HG03097 (cell line): ENCODE data around the gene RAB11FIP2.
"Not testable (repeated sequence)": the region's sequence is repeated elsewhere in the genome, so short reads cannot be mapped to it uniquely, and the experiment has no call there.

Experiments used
- ATAC-seq: cut with Tn5 transposase; IDR thresholded peaks from one replicate; pipeline ENCODE4 v1.9.1; 2021; ENCODE audit not compliant: unreplicated experiment, low FRiP score

The RAB11FIP2 gene, protein sequence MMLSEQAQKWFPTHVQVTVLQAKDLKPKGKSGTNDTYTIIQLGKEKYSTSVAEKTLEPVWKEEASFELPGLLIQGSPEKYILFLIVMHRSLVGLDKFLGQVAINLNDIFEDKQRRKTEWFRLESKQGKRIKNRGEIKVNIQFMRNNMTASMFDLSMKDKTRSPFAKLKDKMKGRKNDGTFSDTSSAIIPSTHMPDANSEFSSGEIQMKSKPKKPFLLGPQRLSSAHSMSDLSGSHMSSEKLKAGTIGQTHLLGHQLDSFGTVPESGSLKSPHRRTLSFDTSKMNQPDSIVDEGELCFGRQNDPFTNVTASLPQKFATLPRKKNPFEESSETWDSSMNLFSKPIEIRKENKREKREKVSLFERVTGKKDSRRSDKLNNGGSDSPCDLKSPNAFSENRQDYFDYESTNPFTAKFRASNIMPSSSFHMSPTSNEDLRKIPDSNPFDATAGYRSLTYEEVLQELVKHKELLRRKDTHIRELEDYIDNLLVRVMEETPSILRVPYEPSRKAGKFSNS

GRCh38 chr10:118046395-118047156, at the start of gene RAB11FIP2:
Gene RAB11FIP2 (minus strand): TSS chr10:118046941. CDS start chr10:118046163, 778 bp downstream.
- peak; percentile 96 for ATAC-seq

DNA sequence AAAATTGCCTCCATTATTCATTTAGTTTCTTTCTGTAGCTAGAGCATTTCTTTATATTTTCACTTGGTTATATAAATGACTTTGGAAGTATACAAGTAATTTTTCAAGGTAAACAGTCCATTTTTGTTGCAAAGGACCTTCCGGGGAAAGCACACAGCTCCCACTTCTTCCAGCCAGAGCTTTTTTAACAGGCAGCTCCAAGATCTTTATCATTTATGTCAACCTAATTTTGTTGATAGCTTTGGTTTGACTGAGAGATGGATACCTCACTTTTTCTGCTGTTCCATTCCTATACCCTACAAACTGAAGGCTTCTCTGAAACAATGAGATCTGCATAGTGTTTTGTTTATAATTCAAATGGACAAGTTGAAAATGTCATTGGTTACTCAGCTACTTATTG, 49.3 kb upstream of the RAB11FIP2 start:
- ATAC-seq: no peak

GRCh38 chr10:118092209-118092608, 45.5 kb upstream of the RAB11FIP2 start:
- no peak for ATAC-seq

- ATAC-seq: no peak
Measured at GRCh38 chr10:118080817-118081216, 34.1 kb upstream of the RAB11FIP2 start.

DNA sequence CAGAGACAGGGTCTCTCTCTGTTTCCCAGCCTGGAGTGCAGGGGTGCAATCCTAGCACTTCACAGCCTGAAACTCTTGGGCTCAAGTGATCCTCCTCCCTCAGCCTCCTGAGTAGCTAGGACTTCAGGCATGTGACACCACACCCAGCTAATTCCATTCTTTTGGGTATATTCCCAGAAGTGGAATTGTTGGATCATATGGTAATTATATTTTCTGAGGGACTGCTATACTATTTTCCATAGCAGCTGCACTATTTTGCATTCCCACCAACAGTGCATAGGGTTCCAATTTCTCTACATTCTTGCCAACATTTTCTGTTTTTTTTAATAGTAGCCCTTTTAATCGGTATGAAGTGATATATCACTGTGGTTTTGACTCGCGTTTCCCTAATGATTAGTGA, 30.0 kb upstream of the RAB11FIP2 start:
- no peak for ATAC-seq

DNA sequence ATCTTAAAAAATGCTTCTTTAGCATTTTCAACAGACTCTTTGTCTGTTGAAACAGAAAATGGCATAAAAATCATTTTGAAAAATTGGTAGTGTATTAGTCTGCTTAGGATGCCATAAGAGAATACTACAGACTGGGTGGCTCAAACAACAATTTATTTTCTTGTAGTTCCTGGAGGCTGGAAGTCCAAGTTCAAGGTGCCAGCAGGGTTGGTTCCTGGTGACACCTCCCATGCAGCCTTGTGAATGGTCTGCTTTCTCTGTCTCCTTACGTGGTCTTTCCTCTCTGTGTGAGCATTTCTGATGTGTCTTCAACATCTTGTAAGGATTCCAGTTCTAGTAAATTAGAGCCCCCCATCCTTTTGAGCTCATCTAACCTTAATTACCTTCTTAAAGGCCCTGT, 26.1 kb upstream of the RAB11FIP2 start:
- ATAC-seq: no peak

GRCh38 chr10:118067389-118067788, 20.6 kb upstream of the RAB11FIP2 start:
- ATAC-seq: not testable (repeated sequence)

- no peak for ATAC-seq
Measured at GRCh38 chr10:118062798-118063238, 16.1 kb upstream of the RAB11FIP2 start.

GRCh38 chr10:118058371-118058770, 11.6 kb upstream of the RAB11FIP2 start:
- ATAC-seq: no peak

- ATAC-seq: no peak
Measured at GRCh38 chr10:118057361-118057760, 10.6 kb upstream of the RAB11FIP2 start.

GRCh38 chr10:118054383-118054782, 7.6 kb upstream of the RAB11FIP2 start:
- ATAC-seq: no peak

- no peak for ATAC-seq
Measured at GRCh38 chr10:118052816-118053215, 6.1 kb upstream of the RAB11FIP2 start.

- ATAC-seq: no peak
Measured at GRCh38 chr10:118047880-118048279, 1.1 kb upstream of the RAB11FIP2 start.

GRCh38 chr10:118047157-118047719, 497 bp upstream of the RAB11FIP2 start:
- ATAC-seq: no peak

DNA sequence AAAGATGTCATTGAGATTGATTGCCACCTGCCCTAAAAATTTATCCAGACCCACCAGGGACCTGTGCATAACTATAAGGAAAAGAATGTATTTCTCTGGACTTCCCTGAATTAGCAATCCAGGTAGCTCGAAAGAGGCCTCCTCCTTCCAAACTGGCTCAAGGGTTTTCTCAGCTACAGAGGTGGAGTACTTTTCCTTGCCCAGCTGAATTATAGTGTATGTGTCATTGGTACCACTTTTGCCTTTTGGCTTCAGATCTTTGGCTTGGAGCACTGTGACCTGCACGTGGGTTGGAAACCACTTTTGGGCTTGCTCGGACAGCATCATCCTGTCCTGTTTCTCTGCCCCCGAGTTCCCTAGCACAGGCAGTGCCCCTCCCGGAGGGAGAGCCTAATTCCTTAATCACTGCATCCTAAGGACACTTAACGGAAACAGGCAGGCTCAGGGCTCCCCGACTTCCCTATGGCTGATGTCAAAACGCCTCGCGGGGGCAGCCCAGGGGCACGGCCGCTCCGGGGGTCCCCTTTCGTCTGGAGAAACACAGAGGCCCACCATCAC, 825 bp downstream of the RAB11FIP2 start:
- peak; percentile 20 for ATAC-seq

DNA sequence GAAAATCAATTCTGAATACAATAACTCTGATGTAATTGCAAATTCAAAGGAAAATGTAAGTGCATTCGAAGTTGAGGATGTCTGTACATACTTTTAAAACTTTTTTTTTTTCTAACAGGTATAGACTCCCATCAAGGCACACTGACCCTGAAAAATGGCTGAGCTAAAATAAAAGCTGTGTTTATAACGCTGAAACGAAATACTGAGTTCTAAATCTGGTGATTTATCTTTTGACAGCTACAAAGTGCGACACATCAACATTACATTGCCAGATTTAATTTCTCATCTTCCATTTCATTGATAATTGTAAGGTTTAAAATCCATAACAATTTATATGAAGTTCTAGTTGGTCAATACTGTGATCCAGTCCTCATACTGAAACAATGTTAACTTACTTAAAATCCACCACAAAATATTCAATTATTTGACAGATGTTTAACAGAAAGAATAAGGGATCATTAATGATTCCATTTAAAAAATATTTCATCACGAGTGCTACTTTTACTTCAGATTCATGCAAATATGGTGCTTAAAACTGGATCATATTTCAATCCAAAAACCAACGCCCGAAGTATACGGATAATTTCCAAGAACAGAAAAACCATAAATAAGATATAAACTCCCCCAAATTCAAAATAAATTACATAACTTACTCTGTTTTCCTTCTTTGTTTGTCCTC, 1.4 kb downstream of the RAB11FIP2 start:
- ATAC-seq: no peak

DNA sequence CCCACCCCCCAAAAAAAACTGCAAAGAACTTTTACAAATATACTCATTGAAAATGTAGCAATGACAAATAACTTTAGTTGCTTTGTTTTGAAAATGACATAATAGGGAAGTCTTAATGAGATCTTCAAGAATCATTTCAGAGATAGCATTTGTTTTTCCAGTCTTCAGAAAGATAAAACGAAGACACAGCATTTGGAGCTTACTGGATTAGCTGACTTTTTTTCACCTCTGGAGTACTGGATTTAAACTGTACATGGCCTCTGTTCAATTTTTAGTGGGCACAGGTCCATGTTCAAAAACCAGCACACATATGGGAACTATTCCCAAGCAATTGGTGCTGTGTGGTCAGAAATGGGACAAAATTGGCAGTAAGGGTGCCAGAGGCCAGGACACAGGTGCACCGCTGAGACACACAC, 3.9 kb downstream of the RAB11FIP2 start:
- ATAC-seq: no peak

DNA sequence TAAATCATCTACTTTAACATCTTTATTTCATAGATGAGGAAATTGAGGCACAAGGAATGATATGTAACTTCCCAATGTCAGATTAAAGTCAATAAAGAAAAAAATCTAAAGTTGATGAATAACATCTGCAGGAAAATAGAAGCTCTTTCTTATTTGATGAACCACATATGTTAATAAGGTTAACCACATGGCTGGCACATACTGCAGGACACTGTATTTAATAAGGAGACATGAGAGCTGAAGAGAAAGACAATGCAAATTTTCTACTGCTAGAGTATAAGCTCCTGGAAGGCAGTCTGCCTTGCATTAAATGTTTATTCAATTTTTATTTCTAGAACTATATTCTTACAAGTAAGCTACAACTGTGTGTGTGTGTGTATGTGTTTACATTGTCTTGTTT, 4.4 kb downstream of the RAB11FIP2 start:
- ATAC-seq: no peak

DNA sequence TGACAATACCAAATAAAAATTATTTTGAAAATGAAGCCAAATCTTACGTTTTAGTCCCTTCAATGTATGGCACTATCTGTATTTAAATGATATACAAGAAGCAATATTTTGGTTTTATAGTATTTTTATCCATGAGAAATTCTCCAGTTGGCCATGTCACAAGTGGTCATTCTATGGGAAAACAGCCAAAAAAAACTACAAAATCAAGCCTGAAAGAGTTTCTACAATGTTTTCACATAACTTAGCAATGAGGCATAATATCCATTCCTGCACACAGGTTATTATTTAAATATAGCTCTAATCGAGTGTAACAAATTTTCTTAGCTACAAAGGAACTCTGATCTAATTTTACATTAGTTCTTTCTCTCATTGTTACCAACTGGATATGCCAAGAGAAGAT, 5.4 kb downstream of the RAB11FIP2 start:
- ATAC-seq: no peak

DNA sequence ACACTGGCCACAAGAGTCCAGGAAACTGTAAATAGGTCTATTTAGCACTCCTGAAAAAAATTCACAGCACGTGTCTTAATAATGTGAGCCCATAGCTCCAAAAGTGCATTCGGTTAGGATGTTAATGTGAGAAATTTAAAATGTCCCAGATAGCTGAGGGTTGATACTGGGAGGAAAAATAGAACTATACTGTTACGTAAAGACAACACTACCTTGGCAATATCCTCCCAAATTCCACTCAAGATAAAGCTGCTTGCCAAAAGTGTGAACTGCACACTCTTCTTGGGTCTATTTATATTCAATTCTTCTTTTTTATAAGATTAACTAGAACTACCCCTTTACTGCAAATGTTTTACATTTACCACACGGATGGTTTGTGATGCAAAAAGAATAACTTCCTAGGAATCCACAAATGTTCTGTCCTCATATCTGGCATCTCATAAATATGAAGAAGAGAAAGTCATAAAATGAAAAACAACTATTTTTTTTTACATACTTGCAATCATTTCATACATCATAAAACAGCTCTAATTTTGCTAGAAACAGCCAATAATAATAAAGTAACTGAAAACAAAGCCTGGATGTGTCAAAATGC, 10.4 kb downstream of the RAB11FIP2 start:
- ATAC-seq: no peak
